Effector CD8-positive, alpha-beta T cell (primary cell): ENCODE results near the gene SPATA13.

ENCODE experiments used
- DNase-seq: peaks from one replicate; lab custom pipeline; 2025; lab: John Stamatoyannopoulos, UW

SPATA13 gene

DNA sequence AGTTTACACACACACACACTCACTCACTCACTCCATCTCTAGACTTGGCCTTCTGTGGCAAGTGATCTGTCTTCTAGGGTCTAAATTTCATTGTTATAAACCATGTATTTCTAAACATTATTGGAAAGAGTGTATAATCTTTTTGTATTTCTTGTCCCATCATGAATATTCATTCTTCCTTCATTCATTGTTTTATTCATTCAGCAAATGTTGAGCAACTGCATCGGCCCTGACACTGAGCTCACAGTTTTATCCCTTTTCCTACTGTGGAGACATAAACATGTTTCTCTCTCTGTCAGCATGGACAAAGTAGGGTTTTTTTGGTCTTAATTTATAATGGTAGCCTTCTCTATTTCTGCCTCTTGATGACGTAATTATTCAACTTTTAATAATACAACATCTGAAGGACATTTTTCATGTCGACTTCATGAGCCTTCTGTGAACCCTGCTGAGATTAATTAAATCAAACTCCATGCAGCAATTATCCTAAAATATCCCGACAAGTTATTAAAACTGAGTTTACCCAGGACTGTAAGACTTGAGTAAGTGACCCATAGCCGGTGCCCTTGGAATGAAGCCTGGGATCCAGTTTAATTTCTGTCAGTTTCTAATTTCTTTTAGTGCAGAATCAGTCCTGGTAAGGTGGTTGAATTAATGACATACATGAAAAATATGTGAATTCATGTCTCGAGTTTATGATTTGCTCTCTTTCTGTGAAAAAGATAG lies 7.3 kb downstream of the SPATA13 start:
- DNase-seq: no peak

DNA sequence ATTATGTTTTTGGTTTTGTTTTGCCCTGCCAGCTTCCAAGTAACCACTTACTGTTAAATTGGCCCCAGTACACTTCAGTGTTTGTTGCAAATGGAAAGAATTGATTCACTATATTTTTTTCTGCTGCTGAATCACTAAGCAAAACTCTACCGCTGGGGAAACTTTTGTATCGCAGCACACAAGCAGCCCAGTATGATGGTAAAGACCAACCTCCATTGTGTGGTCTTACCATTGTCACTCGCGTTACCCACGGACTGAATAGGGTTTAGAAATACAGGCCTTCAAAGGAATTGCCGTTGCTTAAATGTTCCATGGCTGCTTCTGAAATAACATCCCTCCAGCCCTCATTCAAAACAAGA lies 7.9 kb downstream of the SPATA13 start:
- DNase-seq: no peak

GRCh38 chr13:24168979-24169378 lies 8.5 kb downstream of the SPATA13 start:
- DNase-seq: no peak

GRCh38 chr13:24172071-24172470 lies 11.6 kb downstream of the SPATA13 start:
- no peak for DNase-seq

DNA sequence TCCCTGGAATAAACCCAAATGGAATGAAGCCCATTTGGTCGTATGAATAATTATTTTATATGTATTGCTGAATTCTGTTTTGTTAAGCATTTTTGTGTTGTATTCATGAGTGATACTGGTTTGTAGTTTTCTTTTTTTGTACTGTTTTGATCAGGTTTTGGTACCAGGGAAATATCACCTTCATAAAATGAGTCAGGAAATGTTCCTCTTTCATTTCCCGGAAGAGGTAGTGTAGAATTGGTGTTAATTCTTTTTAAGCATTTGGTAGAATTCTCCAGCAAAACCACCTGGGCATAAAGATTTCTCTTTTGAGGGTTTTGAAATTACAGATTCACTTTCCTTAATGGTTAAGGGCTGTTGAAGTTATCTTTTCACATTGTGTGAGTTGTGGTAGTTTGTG lies 13.3 kb downstream of the SPATA13 start:
- DNase-seq: no peak

GRCh38 chr13:24175847-24176246 lies 15.3 kb downstream of the SPATA13 start:
- no peak for DNase-seq

DNA sequence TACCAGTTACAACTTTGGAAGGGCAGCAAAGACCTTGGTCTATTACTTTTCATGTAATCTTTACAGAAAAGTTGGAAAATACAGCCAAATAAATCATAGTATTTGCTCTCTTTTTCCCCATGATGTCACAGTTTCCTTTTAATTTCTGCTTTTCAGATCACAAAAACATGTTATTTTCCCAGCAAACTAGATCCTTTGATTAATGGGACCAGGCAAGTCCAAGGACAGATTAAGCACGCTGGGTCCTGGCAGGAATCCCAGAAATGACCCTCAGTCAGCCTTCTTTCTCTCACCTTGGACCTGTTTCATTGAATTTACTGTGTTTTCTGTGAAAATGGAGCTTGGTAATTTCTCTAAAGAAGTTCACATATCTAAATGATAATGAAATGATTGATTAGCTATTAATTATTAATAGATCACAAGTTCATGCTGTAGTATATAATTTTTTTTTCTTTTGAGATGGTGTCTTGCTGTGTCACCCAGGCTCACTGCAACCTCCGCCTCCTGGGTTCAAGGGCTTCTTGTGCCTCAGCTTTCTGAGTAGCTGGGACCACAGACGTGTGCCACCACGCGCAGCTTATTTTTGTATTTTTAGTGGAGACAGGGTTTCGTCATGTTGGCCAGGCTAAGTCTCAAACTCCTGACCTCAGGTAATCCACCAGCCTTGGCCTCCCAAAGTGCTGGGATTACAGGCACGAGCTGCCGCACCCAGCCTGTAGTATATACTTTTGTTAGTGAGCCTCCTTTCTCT lies 16.0 kb downstream of the SPATA13 start:
- DNase-seq: no peak

DNA sequence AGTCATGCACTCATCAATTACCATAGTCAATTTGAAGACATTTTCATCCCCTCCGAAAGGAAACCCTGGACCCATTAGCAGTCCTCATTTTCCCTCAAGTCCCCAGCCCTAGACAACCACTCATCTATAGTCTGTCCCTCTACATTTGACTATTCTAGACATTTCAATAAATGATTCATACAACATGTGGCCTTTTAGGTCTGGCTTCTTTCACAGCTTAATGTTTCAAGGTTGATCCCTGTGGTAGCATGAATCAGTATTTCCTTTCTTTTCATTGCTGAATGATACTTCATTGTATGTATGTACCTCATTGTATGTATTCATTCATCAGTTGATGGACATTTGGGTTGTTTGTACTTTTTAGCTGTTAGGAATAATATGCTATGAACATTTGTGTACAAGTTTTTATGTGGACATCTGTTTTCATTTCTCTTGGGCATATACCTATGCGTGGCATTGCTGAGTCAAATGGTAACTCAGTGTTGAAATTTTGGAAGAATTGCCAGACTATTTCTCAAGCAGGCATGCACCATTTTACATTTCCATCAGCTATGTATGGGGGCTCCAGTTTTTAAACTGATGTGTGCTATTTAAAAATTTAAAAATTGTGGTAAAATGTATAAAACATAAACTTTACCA lies 18.4 kb downstream of the SPATA13 start:
- no peak for DNase-seq

DNA sequence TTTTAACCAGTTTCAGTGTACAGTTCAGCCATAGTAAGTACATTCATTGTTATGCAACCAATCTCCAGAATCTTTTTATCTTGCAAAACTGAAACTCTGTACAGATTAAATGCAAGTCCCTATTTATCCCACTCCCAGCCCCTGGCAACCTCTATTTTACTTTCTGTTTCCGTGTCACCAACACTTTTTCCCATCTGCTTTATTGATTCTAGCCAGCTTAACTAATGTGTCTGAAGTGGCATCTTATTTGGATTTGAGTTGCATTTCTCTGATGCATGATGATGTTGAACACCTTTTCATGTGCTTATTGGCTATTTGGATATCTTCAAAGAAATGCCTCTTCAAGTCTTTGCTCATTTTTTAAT lies 18.9 kb downstream of the SPATA13 start:
- no peak for DNase-seq

DNA sequence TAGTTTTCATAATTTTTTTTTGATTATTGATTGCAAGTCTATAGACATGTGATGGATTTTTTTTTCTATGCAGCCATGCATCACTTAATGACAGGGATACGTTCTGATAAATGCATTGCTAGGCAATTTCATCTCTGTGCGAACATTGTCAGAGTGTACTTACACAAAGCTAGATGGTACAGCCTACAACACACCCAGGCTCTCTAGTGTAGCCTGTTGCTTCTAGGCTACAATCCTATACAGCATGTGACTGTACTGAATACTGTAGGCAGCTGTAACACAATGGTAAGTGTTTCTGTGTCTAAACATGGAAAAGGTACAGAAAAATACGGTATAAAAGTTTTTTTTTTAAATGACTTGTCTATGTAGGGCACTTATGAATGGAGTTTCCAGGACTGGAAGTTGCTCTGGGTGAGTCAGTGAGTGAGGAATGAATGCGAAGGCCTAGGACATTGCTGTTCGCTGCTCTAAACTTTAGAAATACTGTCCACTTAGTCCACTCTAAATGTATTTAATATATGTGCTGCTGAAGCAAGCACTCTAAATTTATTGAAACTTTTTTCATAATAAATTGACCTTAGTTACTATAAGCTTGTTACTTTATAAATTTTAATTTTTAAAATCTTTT lies 20.3 kb downstream of the SPATA13 start:
- no peak for DNase-seq

DNA sequence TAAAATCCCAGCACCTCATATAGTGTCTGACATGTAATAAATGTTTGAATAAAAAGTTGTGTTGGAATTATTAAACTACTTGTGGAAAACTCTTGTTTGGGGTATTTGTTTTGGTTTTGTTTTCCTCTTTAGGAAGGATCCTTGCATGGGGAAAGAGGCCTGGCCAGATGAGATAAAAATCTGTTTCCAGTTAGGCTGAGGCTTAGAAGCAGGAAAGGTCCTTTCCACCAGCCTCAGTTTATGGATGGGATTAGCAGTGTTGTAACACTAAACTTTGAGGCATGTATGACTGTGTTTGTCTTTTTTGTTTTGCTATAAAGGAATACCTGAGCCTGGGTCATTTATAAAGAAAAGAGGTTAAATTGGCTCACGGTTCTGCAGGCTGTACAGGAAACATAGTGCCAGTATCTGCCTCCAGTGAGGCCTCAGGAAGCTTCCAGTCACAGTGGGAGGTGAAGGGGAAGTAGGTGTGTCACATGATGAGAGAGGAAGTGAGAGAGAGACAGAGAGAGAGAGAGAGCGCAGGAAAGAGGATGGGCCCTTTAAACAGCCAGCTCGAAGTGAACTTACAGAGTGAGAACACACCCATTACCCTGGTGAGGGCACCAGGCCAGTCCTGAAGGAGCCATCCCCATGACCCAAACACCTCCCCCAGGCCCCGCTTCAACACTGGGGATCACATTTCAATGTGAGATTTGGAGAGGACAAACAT lies 21.6 kb downstream of the SPATA13 start:
- no peak for DNase-seq

- no peak for DNase-seq
Observed at GRCh38 chr13:24182703-24183081, 22.2 kb downstream of the SPATA13 start.

DNA sequence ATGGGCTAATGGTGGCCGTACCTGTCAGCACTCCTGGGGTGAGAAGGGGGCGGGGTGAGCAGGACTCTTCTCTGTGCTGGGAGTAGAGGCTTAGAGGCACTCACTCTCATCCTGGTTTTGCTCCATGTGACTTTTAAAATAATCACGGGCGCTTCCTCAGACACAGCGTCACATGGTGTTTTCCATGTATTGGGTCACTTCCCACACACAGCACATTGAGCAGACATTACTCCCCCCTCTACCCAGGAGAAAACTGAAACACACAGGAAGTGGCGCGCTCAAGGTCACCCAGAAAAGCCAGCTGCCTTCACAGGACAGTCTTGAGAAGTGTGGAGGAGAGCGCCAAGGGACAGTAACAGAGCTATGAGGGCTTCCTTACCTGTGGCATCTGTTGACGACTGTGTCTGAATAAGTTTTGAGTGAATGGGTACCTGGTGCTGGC lies 23.2 kb downstream of the SPATA13 start:
- DNase-seq: no peak

DNA sequence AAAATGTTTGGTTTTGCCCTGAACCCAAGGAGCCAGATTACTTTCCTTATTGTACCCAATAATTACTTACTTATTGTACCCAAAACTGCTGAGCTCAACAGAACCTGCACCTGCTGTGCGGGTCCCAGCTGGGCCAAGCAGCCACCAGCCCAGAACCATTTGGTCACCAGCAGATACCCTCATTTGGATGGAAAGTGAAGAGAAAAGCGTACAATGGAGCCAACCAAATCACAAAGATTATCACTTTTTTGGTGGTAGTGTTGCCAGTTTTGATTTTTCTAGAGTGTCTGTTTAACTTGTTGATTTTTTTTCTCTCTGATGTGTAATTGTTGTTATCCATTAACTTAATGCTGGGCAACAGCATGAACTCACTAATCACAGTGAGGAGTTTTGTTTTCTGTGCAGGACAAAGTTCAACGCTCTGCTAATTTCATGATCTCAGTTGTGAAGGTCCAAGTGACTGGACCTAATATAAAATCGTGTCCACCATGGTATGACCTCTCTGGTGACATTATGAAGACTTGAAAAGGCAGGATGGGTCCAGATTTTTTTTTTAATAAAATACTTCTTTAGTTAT lies 23.8 kb downstream of the SPATA13 start:
- no peak for DNase-seq

DNA sequence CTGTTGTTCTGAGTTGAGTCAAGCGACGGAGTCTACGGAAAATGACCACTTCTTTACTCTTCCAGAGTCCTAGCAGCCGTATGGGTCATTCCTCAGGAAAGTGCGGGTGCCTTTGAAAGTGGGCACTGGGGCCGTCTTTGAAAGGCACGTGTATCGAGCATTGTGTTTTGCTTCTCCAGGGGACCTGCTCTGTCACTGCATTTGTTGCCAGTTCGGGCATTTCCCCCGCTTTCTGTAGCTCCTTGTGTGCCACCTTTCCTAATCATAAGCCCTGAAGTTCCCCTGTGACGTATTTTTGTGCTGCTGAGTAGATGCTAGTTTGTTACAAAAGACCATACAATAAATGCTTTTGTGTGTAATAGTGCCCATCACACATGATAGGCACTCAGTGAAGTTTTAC lies 24.4 kb downstream of the SPATA13 start:
- no peak for DNase-seq

- DNase-seq: no peak
Observed at GRCh38 chr13:24185591-24186232, 25.2 kb downstream of the SPATA13 start.

GRCh38 chr13:24187185-24187584 lies 26.7 kb downstream of the SPATA13 start:
- DNase-seq: no peak

DNA sequence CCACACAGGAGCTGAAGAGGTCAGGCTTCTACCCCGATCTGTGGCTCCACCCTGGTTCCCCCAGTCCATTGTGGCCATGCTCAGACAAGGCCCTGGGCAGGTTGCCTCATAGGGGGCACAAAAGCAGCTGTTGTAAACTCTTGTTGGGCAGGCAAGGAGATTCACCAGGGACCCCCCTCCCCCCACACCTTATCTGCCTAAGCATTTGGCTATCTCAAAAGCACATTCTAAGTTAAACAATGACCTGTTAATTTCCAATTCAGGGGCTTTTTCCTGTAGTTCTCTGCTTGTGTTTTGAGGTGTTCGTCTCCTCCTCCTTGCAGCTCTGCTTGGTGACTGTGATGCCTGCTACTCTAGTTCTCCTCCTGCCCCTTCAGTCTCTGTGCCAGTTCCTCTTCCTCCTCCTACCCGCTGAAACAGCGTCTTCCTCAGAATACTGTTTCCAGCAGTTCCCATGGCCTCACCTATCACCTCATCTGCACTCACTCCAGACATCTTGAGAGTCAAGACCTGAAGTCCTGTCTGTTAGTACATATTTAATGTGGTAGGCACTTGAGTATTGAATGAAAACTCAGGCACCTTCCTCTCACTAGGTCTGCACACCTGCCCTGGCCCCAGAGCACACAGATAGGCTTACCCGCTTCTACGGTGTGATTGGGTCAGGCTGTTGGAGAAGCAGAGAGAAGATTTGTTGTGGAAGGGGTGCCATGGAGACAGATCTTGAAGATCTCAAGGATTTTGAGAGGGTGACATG lies 31.7 kb downstream of the SPATA13 start:
- no peak for DNase-seq

DNA sequence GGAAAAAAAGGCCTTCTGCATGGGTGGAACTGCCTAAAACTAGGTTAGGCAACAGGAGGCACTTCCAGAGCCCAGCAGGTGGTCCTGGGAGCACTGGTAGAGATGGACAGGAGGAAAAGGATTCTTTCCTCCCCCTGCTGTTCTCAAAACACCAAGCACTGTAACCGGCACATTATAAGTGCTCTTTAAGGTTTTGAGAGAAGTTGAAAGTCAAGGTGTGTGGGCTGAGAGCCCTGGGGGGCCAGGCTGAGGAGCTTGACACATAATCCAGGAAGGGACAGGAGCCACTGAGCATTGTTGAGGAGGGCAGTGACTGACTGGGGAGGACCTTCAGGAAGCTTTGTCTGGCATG lies 32.3 kb downstream of the SPATA13 start:
- DNase-seq: no peak

DNA sequence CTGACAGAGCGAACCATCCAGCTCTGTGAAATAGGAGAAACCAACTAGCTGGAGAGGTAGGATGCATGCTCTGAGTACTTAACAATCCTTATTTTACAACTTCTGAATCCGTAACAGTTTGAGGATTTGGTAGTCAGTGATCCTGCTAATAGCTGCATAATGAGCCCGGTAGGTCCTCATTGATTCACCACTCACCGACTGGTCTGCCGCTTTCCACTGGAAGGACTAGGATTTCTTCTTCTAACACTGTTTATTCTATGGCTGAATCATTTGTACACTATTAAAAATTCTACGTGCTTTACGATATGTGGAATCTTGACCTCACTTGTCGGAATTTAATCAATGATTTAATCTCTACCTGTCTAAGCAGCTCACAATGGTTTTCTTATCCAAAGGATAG lies 33.9 kb downstream of the SPATA13 start:
- no peak for DNase-seq

- no peak for DNase-seq
Observed at GRCh38 chr13:24195626-24196025, 35.1 kb downstream of the SPATA13 start.
